Hepatocyte (in vitro differentiated cells): Measurements from ENCODE around the gene HOXC4. TPM values are rescaled to one million over a fixed set of nuclear protein-coding genes. Genes with fewer than 3 reads are reported as not detected.

Source experiments
- DNase-seq: peaks from one replicate; pipeline ENCODE4 v3.0.0-alpha.2; 2016; ENCODE audit warnings: low spot score
- H2AFZ ChIP-seq: fragments of 200-600 bp; sonication (generic); 2 replicates; pipeline ENCODE4 v1.6.0; 2016; ENCODE audit warnings: antibody characterized with exemption, mild to moderate bottlenecking
- H3K27ac ChIP-seq: fragments of 200-600 bp; sonication (generic); 2 replicates; pipeline ENCODE4 v1.5.1; 2016; ENCODE audit warnings: mild to moderate bottlenecking
- H3K27me3 ChIP-seq: fragments of 200-600 bp; sonication (generic); 2 replicates; pipeline ENCODE4 v1.6.1; 2016
- H3K36me3 ChIP-seq: fragments of 200-600 bp; sonication (generic); replicated peaks from 2 replicates; pipeline ENCODE4 v1.5.1; 2016; ENCODE audit warnings: low read depth; ENCODE audit not compliant: insufficient read depth
- H3K4me1 ChIP-seq: fragments of 200-600 bp; sonication (generic); 2 replicates; pipeline ENCODE4 v1.5.1; 2016; ENCODE audit warnings: mild to moderate bottlenecking, moderate library complexity; ENCODE audit not compliant: insufficient read depth
- H3K4me2 ChIP-seq: fragments of 200-600 bp; sonication (generic); 2 replicates; pipeline ENCODE4 v1.6.0; 2016
- H3K4me3 ChIP-seq: fragments of 200-600 bp; sonication (generic); 2 replicates; pipeline ENCODE4 v1.5.1; 2016; ENCODE audit warnings: mild to moderate bottlenecking
- H3K79me2 ChIP-seq: fragments of 200-600 bp; sonication (generic); 2 replicates; pipeline ENCODE4 v1.6.0; 2017; ENCODE audit warnings: mild to moderate bottlenecking
- H3K9me2 ChIP-seq: fragments of 200-600 bp; sonication (generic); replicated peaks from 2 replicates; pipeline ENCODE4 v1.6.0; 2017; ENCODE audit warnings: mild to moderate bottlenecking; ENCODE audit not compliant: insufficient read depth
- H3K9me3 ChIP-seq: fragments of 200-600 bp; sonication (generic); 2 replicates; pipeline ENCODE4 v1.5.1; 2016; ENCODE audit warnings: low read depth, mild to moderate bottlenecking
- H4K20me1 ChIP-seq: fragments of 200-600 bp; sonication (generic); 2 replicates; pipeline ENCODE4 v1.6.0; 2016; ENCODE audit warnings: mild to moderate bottlenecking; ENCODE audit not compliant: insufficient read depth, poor library complexity, severe bottlenecking
- CTCF ChIP-seq: fragments of 200-600 bp; sonication (generic); IDR thresholded peaks from 2 replicates; pipeline ENCODE4 v1.5.1; 2016; ENCODE audit warnings: antibody characterized with exemption, mild to moderate bottlenecking; ENCODE audit not compliant: poor library complexity
- EZH2 ChIP-seq: fragments of 200-600 bp; sonication (generic); IDR thresholded peaks from 2 replicates; pipeline ENCODE4 v1.6.1; 2016; ENCODE audit warnings: antibody characterized with exemption, mild to moderate bottlenecking, borderline replicate concordance
- EZH2phosphoT487 ChIP-seq: fragments of 200-600 bp; sonication (generic); IDR thresholded peaks from one replicate; pipeline ENCODE4 v1.6.1; 2018; ENCODE audit warnings: antibody characterized with exemption, mild to moderate bottlenecking, low read depth, moderate library complexity; ENCODE audit not compliant: unreplicated experiment, severe bottlenecking
- WGBS: methylation state at CpG from one replicate; pipeline ENCODE4 v1.1.6; 2016; ENCODE audit warnings: low lambda C conversion rate; ENCODE audit errors: missing lambda C conversion rate; 5-methylcytosine and 5-hydroxymethylcytosine counted together
- polyA plus RNA-seq: library from polyadenylated mRNA; unstranded; fragments of >200 nt; fragmentation: Nextera tagmentation; extraction: Ambion mirVana; gene quantifications from 2 replicates; pipeline ENCODE4 v1.2.1, GENCODE V29; 2016
- total RNA-seq: library from RNA; depleted of rRNA; stranded (reverse); fragments of >200 nt; gene quantifications from 2 replicates; pipeline ENCODE4 v1.2.3, GENCODE V29; 2014

The HOXC4 gene
- total and polyA plus RNA-seq, 2 experiments from 2014 or later = 2.1 to 4.4 TPM

GRCh38 chr12:54010053-54010971 lies 43.3 kb upstream of the HOXC4 start:
- 16% methylated on average over 9 of the region's 10 CpGs for WGBS
- Histone ChIP-seq H3K4me2 (peak overlapping the region; percentile 95), H3K36me3 (no peaks in the 10 kb centered on the region), H3K27me3 (peaks cover 88% of the 10 kb centered on the region), H3K4me3 (no peak overlapping the region), H3K9me2 (no peaks in the 10 kb centered on the region), H3K79me2 (peaks cover 4% of the 10 kb centered on the region), H3K4me1 (peaks cover 15% of the 10 kb centered on the region), H2AFZ (no peak overlapping the region), H4K20me1 (no peaks in the 10 kb centered on the region), H3K9me3 (no peaks in the 10 kb centered on the region), H3K27ac (peak overlapping the region; percentile 81)
- no peak for TF ChIP-seq EZH2
- TF ChIP-seq EZH2phosphoT487 = no peak
- TF ChIP-seq CTCF = no peak
- DNase-seq = no peak

GRCh38 chr12:54010972-54011664 lies 42.5 kb upstream of the HOXC4 start:
- H3K9me2 ChIP-seq = no peaks in the 10 kb centered on the region
- no peak overlapping the region for H2AFZ ChIP-seq
- H3K79me2 ChIP-seq = peaks cover 4% of the 10 kb centered on the region
- peaks cover 14% of the 10 kb centered on the region for H3K4me1 ChIP-seq
- H3K27ac ChIP-seq = peak overlapping the region; percentile 81
- no peak for DNase-seq
- no peaks in the 10 kb centered on the region for H4K20me1 ChIP-seq
- H3K36me3 ChIP-seq = no peaks in the 10 kb centered on the region
- peak overlapping the region; percentile 18 for H3K4me3 ChIP-seq
- WGBS = 7% methylated on average over 17 of the region's 17 CpGs
- H3K27me3 ChIP-seq = peaks cover 90% of the 10 kb centered on the region
- peak overlapping the region; percentile 95 for H3K4me2 ChIP-seq
- no peak for TF ChIP-seq CTCF
- peak; percentile 8 for TF ChIP-seq EZH2phosphoT487
- no peak for TF ChIP-seq EZH2
- H3K9me3 ChIP-seq = no peaks in the 10 kb centered on the region

GRCh38 chr12:54011665-54012532 lies 41.7 kb upstream of the HOXC4 start:
- H3K27ac ChIP-seq = peak overlapping the region; percentile 81
- no peaks in the 10 kb centered on the region for H3K9me2 ChIP-seq
- peaks cover 82% of the 10 kb centered on the region for H3K27me3 ChIP-seq
- peak overlapping the region; percentile 95 for H3K4me2 ChIP-seq
- H2AFZ ChIP-seq = no peak overlapping the region
- no peaks in the 10 kb centered on the region for H3K36me3 ChIP-seq
- no peaks in the 10 kb centered on the region for H4K20me1 ChIP-seq
- WGBS = 31% methylated on average over 14 of the region's 14 CpGs
- no peak for DNase-seq
- peaks cover 4% of the 10 kb centered on the region for H3K79me2 ChIP-seq
- TF ChIP-seq EZH2phosphoT487 (no peak), CTCF (no peak), EZH2 (no peak)
- H3K4me1 ChIP-seq = peaks cover 10% of the 10 kb centered on the region
- H3K4me3 ChIP-seq = no peak overlapping the region
- no peaks in the 10 kb centered on the region for H3K9me3 ChIP-seq
